K562 (cell line): Measurements from ENCODE around the gene LMNA. TPM values are rescaled to one million over a fixed set of nuclear protein-coding genes. Genes with fewer than 3 reads are reported as not detected.

Source experiments
- ADNP ChIP-seq: fragments of 200-800 bp; sonication (Bioruptor generic); IDR thresholded peaks from 2 replicates; pipeline ENCODE4 v1.6.1; 2016; ENCODE audit warnings: missing genetic modification characterization, missing compliant biosample characterization
- BMI1 ChIP-seq: fragments of 150-350 bp; IDR thresholded peaks from 2 replicates; pipeline ENCODE4 v1.6.1; 2014; ENCODE audit warnings: low read length
- CCNT2 ChIP-seq: IDR thresholded peaks from 2 replicates; pipeline ENCODE4 v1.6.1; 2011; ENCODE audit warnings: borderline replicate concordance, low read depth, mild to moderate bottlenecking, moderate library complexity, mixed read lengths, low read length; ENCODE audit not compliant: insufficient read length; ENCODE audit errors: extremely low read depth
- ETV1 ChIP-seq: fragments of 450-650 bp; conservative IDR thresholded peaks from 2 replicates; pipeline ENCODE4 v1.6.1; 2016; ENCODE audit warnings: missing genetic modification characterization, control low read depth, low read depth, missing compliant biosample characterization
- FOS ChIP-seq: IDR thresholded peaks from 3 replicates; pipeline ENCODE4 v1.6.1; 2011; ENCODE audit not compliant: insufficient read length; ENCODE audit errors: extremely low read depth
- IRF2 ChIP-seq: sonication (generic); formaldehyde crosslinking; IDR thresholded peaks from 2 replicates; pipeline ENCODE4 v1.8.1; 2022; ENCODE audit warnings: mild to moderate bottlenecking, missing genetic modification reagents
- MAFG ChIP-seq: fragments of 450-650 bp; conservative IDR thresholded peaks from 2 replicates; pipeline ENCODE4 v1.6.1; 2016; ENCODE audit warnings: missing genetic modification characterization, missing compliant biosample characterization
- MBD2 ChIP-seq: sonication (generic); IDR thresholded peaks from 2 replicates; pipeline ENCODE4 v1.6.1; 2016; ENCODE audit warnings: low read depth, borderline replicate concordance
- NFE2 ChIP-seq: IDR thresholded peaks from 2 replicates; pipeline ENCODE4 v1.6.1; 2014; ENCODE audit warnings: antibody characterized with exemption, low read depth
- PCBP2 ChIP-seq: fragments of 200-400 bp; formaldehyde crosslinking; IDR thresholded peaks from 2 replicates; pipeline ENCODE4 v1.6.1; 2018; ENCODE audit warnings: low read length, low read depth, mild to moderate bottlenecking, moderate library complexity; ENCODE audit not compliant: poor library complexity, severe bottlenecking
- POLR2B ChIP-seq: fragments of 450-650 bp; IDR thresholded peaks from 2 replicates; pipeline ENCODE4 v1.6.1; 2018; ENCODE audit warnings: low read depth; ENCODE audit not compliant: partially characterized antibody
- PPARD ChIP-seq: fragments of 250-450 bp; sonication (Bioruptor Pico); IDR thresholded peaks from 2 replicates; pipeline ENCODE4 v1.8.0; 2022; ENCODE audit warnings: inconsistent platforms, mild to moderate bottlenecking, moderate library complexity
- RNF2 ChIP-seq: sonication (generic); IDR thresholded peaks from 2 replicates; pipeline ENCODE4 v1.6.1; 2016
- SNIP1 ChIP-seq: fragments of 450-650 bp; IDR thresholded peaks from 2 replicates; pipeline ENCODE4 v1.7.1; 2017; ENCODE audit warnings: low read depth, mild to moderate bottlenecking
- SRF ChIP-seq, 2 experiments: fragments of 250-450, 450-650 bp in 1 of 2; sonication (Bioruptor Pico) in 1 of 2; sonication (generic) in 1 of 2; formaldehyde crosslinking; IDR thresholded peaks; 2 replicates each; pipeline versions ENCODE4 v1.5.0 to v1.5.1; 2020 to 2022; ENCODE audit warnings: mild to moderate bottlenecking in 1 of 2, missing genetic modification reagents in 1 of 2
- polyA plus RNA-seq, 8 experiments: library from polyadenylated mRNA; depleted of rRNA in 4 of 8; stranded (reverse) in 5 of 8; unstranded in 3 of 8; fragments of >200 nt; fragmentation: Nextera tagmentation in 2 of 8; fragmentation: Illumina TruSeq in 1 of 8; extraction: Ambion mirVana in 2 of 8; extraction: Trizol in 1 of 8; gene quantifications; 2 replicates each; pipeline versions ENCODE4 v1.2.1 to v1.2.3, GENCODE V29; 2011 to 2014; ENCODE audit warnings: inconsistent platforms in 1 of 8, missing spikeins in 1 of 8
- total RNA-seq, 7 experiments: library from RNA; depleted of rRNA in 6 of 7; stranded (reverse); fragments of >200 nt in 6 of 7; fragmentation: Illumina TruSeq in 2 of 7; extraction: Trizol in 2 of 7; gene quantifications; 2 replicates each; pipeline versions ENCODE4 v1.2.1 to v1.2.3, GENCODE V29; 2011 to 2021; ENCODE audit warnings: low replicate concordance in 1 of 7
- TF ChIP-seq, protein P1 (sequence below): conservative IDR thresholded peaks from 2 replicates; pipeline ENCODE4 v1.6.1; 2011; ENCODE audit warnings: low read depth, mild to moderate bottlenecking, low read length; ENCODE audit not compliant: control insufficient read depth
- TF ChIP-seq, protein P2 (sequence below): fragments of 200-800 bp; sonication (Bioruptor generic); IDR thresholded peaks from 2 replicates; pipeline ENCODE4 v1.6.1; 2017; ENCODE audit warnings: missing genetic modification characterization, missing compliant biosample characterization
- TF ChIP-seq, protein P3 (sequence below): fragments of 250-450 bp; sonication (Bioruptor Pico); IDR thresholded peaks from 2 replicates; pipeline ENCODE4 v1.5.0; 2020; ENCODE audit warnings: mild to moderate bottlenecking, borderline replicate concordance

Gene LMNA
- total and polyA plus RNA-seq, 9 of the 15 experiments (the other 6 are each of a cell fraction or from before 2014, with no cell fraction given): 1.00 to 347 (median 88.2) TPM

DNA sequence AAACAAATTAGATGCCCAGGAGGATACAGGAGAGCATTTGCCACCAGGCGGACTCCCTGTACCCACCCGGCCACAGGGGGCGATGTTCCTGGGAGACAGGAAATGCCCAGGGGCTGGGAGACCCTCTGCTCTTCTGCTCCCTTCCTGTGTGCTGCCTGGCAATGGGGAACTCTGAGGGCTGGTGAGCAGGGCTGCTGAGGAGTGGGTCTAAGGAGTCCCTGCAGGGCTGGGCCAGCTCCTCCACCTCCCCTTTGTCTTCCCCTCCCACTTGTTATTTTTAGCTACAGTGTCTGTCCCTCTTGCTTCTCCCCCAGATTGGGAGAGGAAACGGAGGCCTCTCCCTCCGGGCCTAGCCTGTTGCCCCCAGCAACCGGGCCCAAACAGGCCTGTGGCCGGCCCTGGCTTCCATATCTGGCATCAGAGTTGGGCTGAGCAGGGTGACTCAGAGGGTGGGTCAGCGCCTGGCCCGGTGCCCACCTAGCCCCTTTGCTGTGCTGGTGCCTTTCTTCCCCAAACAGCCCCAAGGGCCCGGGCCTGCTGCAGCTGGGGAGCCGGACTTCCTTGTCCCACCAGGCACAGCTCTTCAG lies 11.6 kb downstream of the LMNA start (continued):
- no peak for TF ChIP-seq POLR2B
- TF ChIP-seq, protein P1, sequence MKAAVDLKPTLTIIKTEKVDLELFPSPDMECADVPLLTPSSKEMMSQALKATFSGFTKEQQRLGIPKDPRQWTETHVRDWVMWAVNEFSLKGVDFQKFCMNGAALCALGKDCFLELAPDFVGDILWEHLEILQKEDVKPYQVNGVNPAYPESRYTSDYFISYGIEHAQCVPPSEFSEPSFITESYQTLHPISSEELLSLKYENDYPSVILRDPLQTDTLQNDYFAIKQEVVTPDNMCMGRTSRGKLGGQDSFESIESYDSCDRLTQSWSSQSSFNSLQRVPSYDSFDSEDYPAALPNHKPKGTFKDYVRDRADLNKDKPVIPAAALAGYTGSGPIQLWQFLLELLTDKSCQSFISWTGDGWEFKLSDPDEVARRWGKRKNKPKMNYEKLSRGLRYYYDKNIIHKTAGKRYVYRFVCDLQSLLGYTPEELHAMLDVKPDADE: peak; percentile 87; the same call in 1 of the 2 replicates
- TF ChIP-seq CCNT2: peak; percentile 68
- TF ChIP-seq MAFG (tag): no peak
- TF ChIP-seq NFE2: no peak; the same call in 1 of the 2 replicates
- no peak for TF ChIP-seq PCBP2
- TF ChIP-seq BMI1: 0 out of 2 replicates have a peak, but pooled peaks have one; percentile 36
- no peak for TF ChIP-seq IRF2 (CRISPR knock-in tag)
- TF ChIP-seq, protein P2, sequence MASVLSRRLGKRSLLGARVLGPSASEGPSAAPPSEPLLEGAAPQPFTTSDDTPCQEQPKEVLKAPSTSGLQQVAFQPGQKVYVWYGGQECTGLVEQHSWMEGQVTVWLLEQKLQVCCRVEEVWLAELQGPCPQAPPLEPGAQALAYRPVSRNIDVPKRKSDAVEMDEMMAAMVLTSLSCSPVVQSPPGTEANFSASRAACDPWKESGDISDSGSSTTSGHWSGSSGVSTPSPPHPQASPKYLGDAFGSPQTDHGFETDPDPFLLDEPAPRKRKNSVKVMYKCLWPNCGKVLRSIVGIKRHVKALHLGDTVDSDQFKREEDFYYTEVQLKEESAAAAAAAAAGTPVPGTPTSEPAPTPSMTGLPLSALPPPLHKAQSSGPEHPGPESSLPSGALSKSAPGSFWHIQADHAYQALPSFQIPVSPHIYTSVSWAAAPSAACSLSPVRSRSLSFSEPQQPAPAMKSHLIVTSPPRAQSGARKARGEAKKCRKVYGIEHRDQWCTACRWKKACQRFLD (CRISPR knock-in tag): peak; percentile 59
- TF ChIP-seq RNF2: peak; percentile 46; the same call in 1 of the 2 replicates
- no peak for TF ChIP-seq MBD2
- TF ChIP-seq ADNP: no peak
- TF ChIP-seq FOS: no peak
- no peak for TF ChIP-seq SRF (CRISPR knock-in tag; IDR thresholded peaks at IDR 0.05)
- no peak for TF ChIP-seq PPARD (CRISPR knock-in tag)
- TF ChIP-seq, protein P3, sequence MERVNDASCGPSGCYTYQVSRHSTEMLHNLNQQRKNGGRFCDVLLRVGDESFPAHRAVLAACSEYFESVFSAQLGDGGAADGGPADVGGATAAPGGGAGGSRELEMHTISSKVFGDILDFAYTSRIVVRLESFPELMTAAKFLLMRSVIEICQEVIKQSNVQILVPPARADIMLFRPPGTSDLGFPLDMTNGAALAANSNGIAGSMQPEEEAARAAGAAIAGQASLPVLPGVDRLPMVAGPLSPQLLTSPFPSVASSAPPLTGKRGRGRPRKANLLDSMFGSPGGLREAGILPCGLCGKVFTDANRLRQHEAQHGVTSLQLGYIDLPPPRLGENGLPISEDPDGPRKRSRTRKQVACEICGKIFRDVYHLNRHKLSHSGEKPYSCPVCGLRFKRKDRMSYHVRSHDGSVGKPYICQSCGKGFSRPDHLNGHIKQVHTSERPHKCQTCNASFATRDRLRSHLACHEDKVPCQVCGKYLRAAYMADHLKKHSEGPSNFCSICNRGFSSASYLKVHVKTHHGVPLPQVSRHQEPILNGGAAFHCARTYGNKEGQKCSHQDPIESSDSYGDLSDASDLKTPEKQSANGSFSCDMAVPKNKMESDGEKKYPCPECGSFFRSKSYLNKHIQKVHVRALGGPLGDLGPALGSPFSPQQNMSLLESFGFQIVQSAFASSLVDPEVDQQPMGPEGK (CRISPR knock-in tag): no peak
- peak; percentile 72; the same call in 1 of the 2 replicates for TF ChIP-seq SNIP1
- TF ChIP-seq ETV1 (tag): 0 out of 2 replicates have a peak, but pooled peaks have one; percentile 45
